Measurements from ENCODE around the gene P2RY11. TPM values are rescaled to one million over a fixed set of nuclear protein-coding genes. Genes with fewer than 3 reads are reported as not detected.

The P2RY11 gene
- total RNA-seq, 4 donors from 2014 or later, result 0.80 to 13.8 (median 6.9) TPM

DNA sequence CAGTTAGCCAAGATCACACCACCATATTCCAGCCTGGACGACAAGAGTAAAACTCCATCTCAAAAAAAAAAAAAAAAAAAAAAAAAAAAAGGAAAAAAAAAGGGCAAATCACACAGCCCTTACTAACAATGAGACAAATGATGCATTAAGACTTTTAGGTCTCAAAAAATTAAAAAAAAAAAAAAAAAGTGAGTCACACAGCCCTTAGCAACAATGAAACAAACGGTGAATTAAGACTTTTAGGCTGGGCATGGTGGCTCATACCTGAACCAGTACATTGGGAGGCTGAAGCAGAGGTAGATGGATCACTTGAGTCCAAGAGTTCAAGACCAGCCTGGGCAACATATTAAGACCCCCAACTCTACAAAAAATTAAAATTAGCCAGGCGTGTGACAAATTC, 40.6 kb downstream of the P2RY11 start:
- Histone ChIP-seq H3K4me3 (no peak overlapping the region), H3K27me3 (no peaks in the 10 kb centered on the region), H3K4me1 (no peaks in the 10 kb centered on the region), H3K9me3 (no peaks in the 10 kb centered on the region), H3K27ac (no peak overlapping the region), H3K36me3 (peaks cover 0 to 51% (median 15%) of the 10 kb centered on the region in 4 donors)
- DNase-seq, result no peak
- in situ Hi-C loops (cut with MboI; ENCODE audit: low pct_ligation_motif_present in 1 of 4, low pct_unique_long_range_greater_than_20kb in 1 of 4, low sequenced_read_pairs in 3 of 4), result no loop called here
- TF ChIP-seq CTCF (IDR thresholded peaks at IDR 0.05), result no peak
- TF ChIP-seq POLR2AphosphoS5 (IDR thresholded peaks at IDR 0.05), result no peak
- TF ChIP-seq POLR2A (IDR thresholded peaks at IDR 0.05), result no peak
- TF ChIP-seq EP300 (IDR thresholded peaks at IDR 0.05; ENCODE audit: low read depth), result no peak
- WGBS, 2 donors (ENCODE audit: low coverage in 1 of 2), result 91 to 100% methylated on average over 1 to 3 of the region's 3 CpGs
- intact Hi-C loops (cut with DNase I; ENCODE audit: low total_unique reads), result no loop called here

DNA sequence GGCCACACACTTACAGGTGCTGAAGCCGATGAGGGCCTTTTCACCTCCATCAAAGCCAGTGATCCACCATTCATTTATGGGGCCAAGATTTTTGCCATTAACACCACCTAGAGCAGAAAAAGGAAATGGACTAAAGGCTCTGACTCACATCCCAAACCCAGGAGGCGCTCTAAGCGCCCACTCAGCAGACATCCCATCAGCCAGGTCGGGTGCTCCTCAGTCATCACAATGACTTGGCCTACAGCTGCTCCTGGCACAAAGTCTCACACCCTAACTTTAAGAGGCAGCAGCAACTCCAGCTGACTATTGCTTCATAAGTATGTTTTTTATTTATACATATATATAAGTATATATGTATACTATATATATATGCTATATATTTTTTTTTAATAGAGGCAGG, 44.3 kb downstream of the P2RY11 start:
- Histone ChIP-seq H3K36me3 (peaks cover 0 to 49% (median 18%) of the 10 kb centered on the region in 4 donors), H3K27ac (no peak overlapping the region), H3K9me3 (no peaks in the 10 kb centered on the region), H3K4me1 (no peaks in the 10 kb centered on the region), H3K4me3 (no peak overlapping the region), H3K27me3 (no peaks in the 10 kb centered on the region)
- DNase-seq, result no peak
- intact Hi-C loops (cut with DNase I; ENCODE audit: low total_unique reads) (no loop called here), in situ Hi-C loops (cut with MboI; ENCODE audit: low pct_ligation_motif_present in 1 of 4, low pct_unique_long_range_greater_than_20kb in 1 of 4, low sequenced_read_pairs in 3 of 4) (no loop called here)
- TF ChIP-seq POLR2AphosphoS5 (IDR thresholded peaks at IDR 0.05) (no peak), CTCF (IDR thresholded peaks at IDR 0.05) (no peak), POLR2A (IDR thresholded peaks at IDR 0.05) (no peak), EP300 (IDR thresholded peaks at IDR 0.05; ENCODE audit: low read depth) (no peak)
- 82 to 88% methylated on average over 3 to 4 of the region's 4 CpGs for WGBS, 2 donors (ENCODE audit: low coverage in 1 of 2)

- intact Hi-C loops (cut with DNase I; ENCODE audit: low total_unique reads), result no loop called here
- in situ Hi-C loops (cut with MboI; ENCODE audit: low pct_ligation_motif_present in 1 of 4, low pct_unique_long_range_greater_than_20kb in 1 of 4, low sequenced_read_pairs in 3 of 4), result no loop called here
- Histone ChIP-seq H3K27ac (no peak overlapping the region), H3K36me3 (peaks cover 0 to 45% (median 21%) of the 10 kb centered on the region in 4 donors), H3K9me3 (no peaks in the 10 kb centered on the region), H3K4me3 (no peak overlapping the region), H3K4me1 (no peaks in the 10 kb centered on the region), H3K27me3 (no peaks in the 10 kb centered on the region)
- no peak for DNase-seq
- 87% methylated on average over 2 of the region's 8 CpGs; no CpG with 5 or more reads in 1 of the 2 donors for WGBS, 2 donors (ENCODE audit: low coverage in 1 of 2)
- TF ChIP-seq CTCF (IDR thresholded peaks at IDR 0.05) (no peak), POLR2A (IDR thresholded peaks at IDR 0.05) (no peak), POLR2AphosphoS5 (IDR thresholded peaks at IDR 0.05) (no peak), EP300 (IDR thresholded peaks at IDR 0.05; ENCODE audit: low read depth) (no peak)
Observed at GRCh38 chr19:10158071-10158470, 46.6 kb downstream of the P2RY11 start.

DNA sequence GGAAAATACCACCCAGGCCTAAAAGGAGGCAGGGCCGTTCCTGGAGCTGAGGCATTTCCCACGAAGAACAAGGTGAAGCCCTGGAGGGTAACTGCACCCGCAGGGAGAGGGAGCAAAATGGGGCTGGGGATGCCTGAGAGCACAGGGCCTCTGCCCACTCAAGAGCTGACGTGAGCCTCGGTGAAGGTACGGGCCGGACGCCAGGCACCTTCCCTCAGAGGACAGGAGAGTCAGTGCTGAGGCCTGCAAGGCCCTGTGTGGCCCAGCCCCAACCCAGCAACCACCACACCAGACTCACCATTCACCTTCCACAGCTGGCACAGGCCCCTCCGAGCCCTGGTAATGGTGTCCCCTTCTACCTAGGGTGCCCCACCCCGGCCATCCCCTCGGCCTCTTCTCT, 47.0 kb downstream of the P2RY11 start:
- H3K27ac ChIP-seq, result no peak overlapping the region
- 97% methylated on average over 11 of the region's 11 CpGs; no CpG with 5 or more reads in 1 of the 2 donors for WGBS, 2 donors (ENCODE audit: low coverage in 1 of 2)
- in situ Hi-C loops (cut with MboI; ENCODE audit: low pct_ligation_motif_present in 1 of 4, low pct_unique_long_range_greater_than_20kb in 1 of 4, low sequenced_read_pairs in 3 of 4) (no loop called here), intact Hi-C loops (cut with DNase I; ENCODE audit: low total_unique reads) (no loop called here)
- H3K9me3 ChIP-seq, result no peaks in the 10 kb centered on the region
- no peak for DNase-seq
- H3K4me3 ChIP-seq, result no peak overlapping the region
- H3K36me3 ChIP-seq, result peaks cover 0 to 42% (median 21%) of the 10 kb centered on the region in 4 donors
- no peak for TF ChIP-seq POLR2AphosphoS5 (IDR thresholded peaks at IDR 0.05)
- TF ChIP-seq POLR2A (IDR thresholded peaks at IDR 0.05), result no peak
- TF ChIP-seq CTCF (IDR thresholded peaks at IDR 0.05), result no peak
- TF ChIP-seq EP300 (IDR thresholded peaks at IDR 0.05; ENCODE audit: low read depth), result no peak
- no peaks in the 10 kb centered on the region for H3K4me1 ChIP-seq
- H3K27me3 ChIP-seq, result no peaks in the 10 kb centered on the region
